Prostate gland (tissue), 2 donors: ENCODE measurements around the gene AGPAT4.

ENCODE experiments used
- POLR2A ChIP-seq: fragments of 450-650 bp; IDR thresholded peaks from one replicate; pipeline ENCODE4 v1.6.1; 2016; ENCODE audit warnings: antibody characterized with exemption, mild to moderate bottlenecking
- POLR2AphosphoS5 ChIP-seq: sonication (generic); formaldehyde crosslinking; IDR thresholded peaks from one replicate; pipeline ENCODE4 v1.6.1; 2017; ENCODE audit warnings: antibody characterized with exemption
- TF ChIP-seq, protein P1 (sequence below), 4 experiments: fragments of 200-600 bp in 2 of 4; fragments of 450-650 bp in 2 of 4; sonication (generic) in 2 of 4; IDR thresholded peaks; 1 replicate in 3 of 4; 2 replicates in 1 of 4; pipeline ENCODE4 v1.5.1; 2016 to 2019; ENCODE audit warnings: antibody characterized with exemption in 4 of 4, mild to moderate bottlenecking in 2 of 4, moderate library complexity in 2 of 4

DNA sequence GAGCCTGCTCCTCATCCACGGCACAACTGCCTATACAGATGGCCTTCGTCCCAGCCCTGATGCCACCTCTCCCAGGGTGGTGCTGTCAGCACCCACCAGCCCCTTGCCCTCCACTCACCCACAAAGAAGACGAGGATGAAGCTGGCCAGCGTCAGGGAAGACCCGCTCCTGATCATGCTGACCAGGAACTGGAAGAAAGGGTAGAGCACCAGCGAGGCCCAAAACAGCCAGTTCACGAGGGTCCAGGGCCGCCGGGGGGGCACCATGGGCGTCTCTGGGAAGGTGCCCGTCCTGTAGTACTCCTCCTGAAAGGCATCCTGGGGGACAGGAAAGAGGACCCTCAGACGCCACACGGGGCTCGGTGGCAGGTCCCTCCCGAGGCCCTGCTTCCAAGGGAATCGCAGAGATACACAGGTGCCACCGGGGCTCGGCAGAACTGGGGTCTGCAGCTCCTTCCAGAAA is 134.5 kb downstream of the AGPAT4 start:
- TF ChIP-seq, protein P1, sequence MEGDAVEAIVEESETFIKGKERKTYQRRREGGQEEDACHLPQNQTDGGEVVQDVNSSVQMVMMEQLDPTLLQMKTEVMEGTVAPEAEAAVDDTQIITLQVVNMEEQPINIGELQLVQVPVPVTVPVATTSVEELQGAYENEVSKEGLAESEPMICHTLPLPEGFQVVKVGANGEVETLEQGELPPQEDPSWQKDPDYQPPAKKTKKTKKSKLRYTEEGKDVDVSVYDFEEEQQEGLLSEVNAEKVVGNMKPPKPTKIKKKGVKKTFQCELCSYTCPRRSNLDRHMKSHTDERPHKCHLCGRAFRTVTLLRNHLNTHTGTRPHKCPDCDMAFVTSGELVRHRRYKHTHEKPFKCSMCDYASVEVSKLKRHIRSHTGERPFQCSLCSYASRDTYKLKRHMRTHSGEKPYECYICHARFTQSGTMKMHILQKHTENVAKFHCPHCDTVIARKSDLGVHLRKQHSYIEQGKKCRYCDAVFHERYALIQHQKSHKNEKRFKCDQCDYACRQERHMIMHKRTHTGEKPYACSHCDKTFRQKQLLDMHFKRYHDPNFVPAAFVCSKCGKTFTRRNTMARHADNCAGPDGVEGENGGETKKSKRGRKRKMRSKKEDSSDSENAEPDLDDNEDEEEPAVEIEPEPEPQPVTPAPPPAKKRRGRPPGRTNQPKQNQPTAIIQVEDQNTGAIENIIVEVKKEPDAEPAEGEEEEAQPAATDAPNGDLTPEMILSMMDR (IDR thresholded peaks at IDR 0.05): no peak
- TF ChIP-seq POLR2AphosphoS5 (no peak), POLR2A (no peak)
